Measurements from ENCODE around the gene PPIB. TPM values are rescaled to one million over a fixed set of nuclear protein-coding genes. Genes with fewer than 3 reads are reported as not detected.

The PPIB gene
- total and polyA plus RNA-seq, 2 experiments from 2014 or later: 398 to 870 TPM

GRCh38 chr15:64130159-64130558, 32.7 kb downstream of the PPIB start:
- Histone ChIP-seq H3K9me2 (ENCODE audit: insufficient read depth) (no peaks in the 10 kb centered on the region), H3K36me3 (ENCODE audit: insufficient read depth) (peaks cover 30% of the 10 kb centered on the region), H3K4me2 (no peak overlapping the region), H3K27ac (ENCODE audit: low read depth) (no peak overlapping the region), H3F3A (replicated peaks; ENCODE audit: low read depth) (0 out of 2 replicates have a peak, but pooled peaks cover 6% of the 10 kb centered on the region), H3K27me3 (ENCODE audit: insufficient read depth) (no peaks in the 10 kb centered on the region), H3K79me2 (replicated peaks; ENCODE audit: insufficient read depth) (no peaks in the 10 kb centered on the region), H4K20me1 (replicated peaks; ENCODE audit: insufficient read depth) (no peaks in the 10 kb centered on the region; the same call in 1 of the 2 replicates), H2AFZ (no peak overlapping the region), H3K4me1 (ENCODE audit: insufficient read depth) (no peaks in the 10 kb centered on the region), H3K4me3 (no peak overlapping the region)
- no peak for DNase-seq (ENCODE audit: low spot score)
- Mint-ChIP-seq H3K27ac (no peak overlapping the region), H3K4me1 (no peaks in the 10 kb centered on the region), H3K27me3 (ENCODE audit: insufficient read depth, low read depth, poor library complexity) (peaks cover 4% of the 10 kb centered on the region), H3K4me3 (no peak overlapping the region), H3K9me3 (no peaks in the 10 kb centered on the region), H3K36me3 (ENCODE audit: low read depth) (peaks cover 68% of the 10 kb centered on the region)
- no peak for TF ChIP-seq REST (IDR thresholded peaks at IDR 0.05; ENCODE audit: unreplicated experiment)
- no peak for TF ChIP-seq JUNB (IDR thresholded peaks at IDR 0.05; ENCODE audit: unreplicated experiment)
- TF ChIP-seq CREB1 (CRISPR knock-in tag; IDR thresholded peaks at IDR 0.05; ENCODE audit: low read depth): no peak
- TF ChIP-seq ZNF462 (CRISPR knock-in tag; IDR thresholded peaks at IDR 0.05): no peak
- no peak for TF ChIP-seq CTCF (conservative IDR thresholded peaks at IDR 0.05; ENCODE audit: low read depth in 2 of 2)
- no peak for TF ChIP-seq POLR2AphosphoS5 (IDR thresholded peaks at IDR 0.05; ENCODE audit: low read depth)
- no peak for TF ChIP-seq NANOG (IDR thresholded peaks at IDR 0.05; ENCODE audit: borderline replicate concordance)
- no peak for TF ChIP-seq EZH2 (IDR thresholded peaks at IDR 0.05; ENCODE audit: low read depth, unreplicated experiment)
- no peak for TF ChIP-seq ZNF331 (CRISPR knock-in tag; IDR thresholded peaks at IDR 0.05; ENCODE audit: low read depth)
- TF ChIP-seq ZNF114 (CRISPR knock-in tag; IDR thresholded peaks at IDR 0.05): no peak
- TF ChIP-seq ETS1 (IDR thresholded peaks at IDR 0.05): no peak
- no peak for ATAC-seq
